Breast epithelium (tissue), 3 donors: ENCODE measurements around the gene OCA2.

Source experiments
- POLR2A ChIP-seq: fragments of 450-650 bp; IDR thresholded peaks from one replicate; pipeline ENCODE4 v1.6.1; 2016; ENCODE audit warnings: antibody characterized with exemption, mild to moderate bottlenecking, moderate library complexity
- TF ChIP-seq, protein P1 (sequence below), 3 donors: fragments of 450-650 bp; IDR thresholded peaks; one replicate each; pipeline ENCODE4 v1.5.1; 2016 to 2017; ENCODE audit warnings: antibody characterized with exemption in 3 of 3, mild to moderate bottlenecking in 3 of 3, moderate library complexity in 3 of 3

DNA sequence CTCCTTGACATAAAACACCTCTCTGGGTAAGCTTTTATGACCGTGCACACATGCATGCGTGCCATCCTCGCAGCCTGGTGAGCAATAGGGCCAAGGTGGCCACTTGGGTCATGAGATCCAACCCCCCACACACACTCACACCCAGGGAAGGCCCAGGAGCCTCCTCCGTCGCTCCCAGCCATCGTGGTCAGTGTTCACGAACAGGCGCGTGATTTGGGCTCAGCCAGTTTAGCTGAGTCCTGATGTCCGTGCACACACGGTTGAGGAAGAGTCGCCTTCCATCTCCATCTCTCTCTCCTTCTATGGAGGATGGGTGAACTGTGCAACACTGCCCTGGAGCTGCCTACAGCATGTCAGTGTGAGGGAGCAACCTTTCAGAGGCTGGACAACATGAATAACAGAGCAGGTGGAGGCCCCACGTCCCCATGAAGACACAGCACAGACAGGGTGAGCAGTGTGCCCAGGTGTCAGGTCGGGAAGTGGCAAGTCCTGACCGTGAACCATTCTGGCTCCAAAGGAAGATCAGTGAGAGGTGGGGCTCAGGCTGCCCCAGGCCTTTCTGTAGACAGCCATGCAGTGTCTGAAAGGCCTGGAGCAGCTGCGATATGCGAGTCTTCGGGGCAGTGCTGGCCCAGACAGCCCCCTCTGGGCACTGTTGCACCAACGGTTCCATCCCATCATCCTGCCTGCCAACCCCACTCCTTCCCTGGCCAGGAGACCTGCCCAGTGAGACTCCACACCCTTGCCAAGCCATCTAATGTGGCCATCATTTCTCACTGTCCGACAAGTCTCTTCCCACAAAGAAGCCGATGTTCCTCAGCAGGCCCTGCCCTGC, 253.4 kb downstream of the OCA2 start:
- TF ChIP-seq, protein P1, sequence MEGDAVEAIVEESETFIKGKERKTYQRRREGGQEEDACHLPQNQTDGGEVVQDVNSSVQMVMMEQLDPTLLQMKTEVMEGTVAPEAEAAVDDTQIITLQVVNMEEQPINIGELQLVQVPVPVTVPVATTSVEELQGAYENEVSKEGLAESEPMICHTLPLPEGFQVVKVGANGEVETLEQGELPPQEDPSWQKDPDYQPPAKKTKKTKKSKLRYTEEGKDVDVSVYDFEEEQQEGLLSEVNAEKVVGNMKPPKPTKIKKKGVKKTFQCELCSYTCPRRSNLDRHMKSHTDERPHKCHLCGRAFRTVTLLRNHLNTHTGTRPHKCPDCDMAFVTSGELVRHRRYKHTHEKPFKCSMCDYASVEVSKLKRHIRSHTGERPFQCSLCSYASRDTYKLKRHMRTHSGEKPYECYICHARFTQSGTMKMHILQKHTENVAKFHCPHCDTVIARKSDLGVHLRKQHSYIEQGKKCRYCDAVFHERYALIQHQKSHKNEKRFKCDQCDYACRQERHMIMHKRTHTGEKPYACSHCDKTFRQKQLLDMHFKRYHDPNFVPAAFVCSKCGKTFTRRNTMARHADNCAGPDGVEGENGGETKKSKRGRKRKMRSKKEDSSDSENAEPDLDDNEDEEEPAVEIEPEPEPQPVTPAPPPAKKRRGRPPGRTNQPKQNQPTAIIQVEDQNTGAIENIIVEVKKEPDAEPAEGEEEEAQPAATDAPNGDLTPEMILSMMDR (IDR thresholded peaks at IDR 0.05), result no peak
- TF ChIP-seq POLR2A, result no peak
